BJ (cell line): ENCODE data around the gene GPR132. TPM values are rescaled to one million over a fixed set of nuclear protein-coding genes. Genes with fewer than 3 reads are reported as not detected.

Source experiments
- CTCF ChIA-PET: fragments of 350-600 bp; formaldehyde crosslinking; extraction: SDS; loops from one replicate; lab custom pipeline; 2021; ENCODE audit warnings: antibody characterized with exemption, inconsistent platforms; lab: Yijun Ruan, JAX
- POLR2A ChIA-PET: fragments of 300-600 bp; sonication (Branson Sonifier 250); formaldehyde crosslinking; extraction: SDS; loops from one replicate; lab custom pipeline; 2021; ENCODE audit warnings: antibody characterized with exemption; lab: Charles Lee
- DNase-seq: peaks from one replicate; pipeline ENCODE4 v3.0.0-alpha.2; 2011; ENCODE audit warnings: low read depth
- H3K27me3 ChIP-seq: 2 replicates; pipeline ENCODE4 v1.6.0; 2011; ENCODE audit warnings: low read length; ENCODE audit not compliant: control insufficient read depth, insufficient read depth
- H3K36me3 ChIP-seq: 2 replicates; pipeline ENCODE4 v1.5.1; 2011; ENCODE audit warnings: low read length; ENCODE audit not compliant: control insufficient read depth, insufficient read depth
- H3K4me3 ChIP-seq: 2 replicates; pipeline ENCODE4 v1.5.1; 2011; ENCODE audit warnings: low read depth, mild to moderate bottlenecking, control low read depth, low read length
- CTCF ChIP-seq: IDR thresholded peaks from 2 replicates; pipeline ENCODE4 v1.5.1; 2011; ENCODE audit warnings: low read depth, mild to moderate bottlenecking, control low read depth, inconsistent platforms, low read length, moderate library complexity; ENCODE audit not compliant: insufficient read depth
- polyA plus RNA-seq: library from polyadenylated mRNA; depleted of rRNA; stranded (reverse); fragments of >200 nt; gene quantifications from 2 replicates; pipeline ENCODE4 v1.2.3, GENCODE V29; 2011

GPR132 gene
- polyA plus RNA-seq, 1 experiment = 0.13 TPM

GRCh38 chr14:105026802-105027563 lies 38.2 kb downstream of the GPR132 start:
- H3K27me3 ChIP-seq = no peaks in the 10 kb centered on the region
- no peak for DNase-seq
- CTCF ChIA-PET = interaction anchor here (1.0 to 2.5 kb wide), 3 partner anchors 19 to 200 kb away, joined by 4 to 9 read pairs (median 6); no protein-coding TSS in a partner anchor
- no peak for TF ChIP-seq CTCF
- no peaks in the 10 kb centered on the region for H3K36me3 ChIP-seq
- H3K4me3 ChIP-seq = no peak overlapping the region
- POLR2A ChIA-PET = no interaction called here

- Histone ChIP-seq H3K4me3 (no peak overlapping the region), H3K27me3 (no peaks in the 10 kb centered on the region), H3K36me3 (no peaks in the 10 kb centered on the region)
- no peak for DNase-seq
- CTCF ChIA-PET = interaction anchor here (1.6 kb wide), 1 partner anchor 19 kb away, joined by 3 read pairs; no protein-coding TSS in a partner anchor
- POLR2A ChIA-PET = no interaction called here
- no peak for TF ChIP-seq CTCF
Observed at GRCh38 chr14:105026033-105026785, 39.0 kb downstream of the GPR132 start.

- POLR2A ChIA-PET = no interaction called here
Observed at GRCh38 chr14:105025429-105025828, 39.8 kb downstream of the GPR132 start.

GRCh38 chr14:105023791-105024480 lies 41.3 kb downstream of the GPR132 start:
- ChIA-PET POLR2A (no interaction called here), CTCF (interaction anchor here (1.8 kb wide), 1 partner anchor 22 kb away, joined by 3 read pairs; no protein-coding TSS in a partner anchor)
- Histone ChIP-seq H3K27me3 (no peaks in the 10 kb centered on the region), H3K36me3 (no peaks in the 10 kb centered on the region), H3K4me3 (no peak overlapping the region)
- no peak for DNase-seq
- TF ChIP-seq CTCF = no peak

More at GRCh38 chr14:105025429-105025828, 39.8 kb downstream of the GPR132 start:
- CTCF ChIA-PET = interaction anchor here (1.0 to 1.6 kb wide), 2 partner anchors 20 to 47 kb away, joined by 3 read pairs; no protein-coding TSS in a partner anchor
- no peak overlapping the region for H3K4me3 ChIP-seq
- H3K36me3 ChIP-seq = no peaks in the 10 kb centered on the region
- no peak for TF ChIP-seq CTCF
- no peak for DNase-seq
- no peaks in the 10 kb centered on the region for H3K27me3 ChIP-seq
